Measurements from ENCODE around the gene OPCML.

DNA sequence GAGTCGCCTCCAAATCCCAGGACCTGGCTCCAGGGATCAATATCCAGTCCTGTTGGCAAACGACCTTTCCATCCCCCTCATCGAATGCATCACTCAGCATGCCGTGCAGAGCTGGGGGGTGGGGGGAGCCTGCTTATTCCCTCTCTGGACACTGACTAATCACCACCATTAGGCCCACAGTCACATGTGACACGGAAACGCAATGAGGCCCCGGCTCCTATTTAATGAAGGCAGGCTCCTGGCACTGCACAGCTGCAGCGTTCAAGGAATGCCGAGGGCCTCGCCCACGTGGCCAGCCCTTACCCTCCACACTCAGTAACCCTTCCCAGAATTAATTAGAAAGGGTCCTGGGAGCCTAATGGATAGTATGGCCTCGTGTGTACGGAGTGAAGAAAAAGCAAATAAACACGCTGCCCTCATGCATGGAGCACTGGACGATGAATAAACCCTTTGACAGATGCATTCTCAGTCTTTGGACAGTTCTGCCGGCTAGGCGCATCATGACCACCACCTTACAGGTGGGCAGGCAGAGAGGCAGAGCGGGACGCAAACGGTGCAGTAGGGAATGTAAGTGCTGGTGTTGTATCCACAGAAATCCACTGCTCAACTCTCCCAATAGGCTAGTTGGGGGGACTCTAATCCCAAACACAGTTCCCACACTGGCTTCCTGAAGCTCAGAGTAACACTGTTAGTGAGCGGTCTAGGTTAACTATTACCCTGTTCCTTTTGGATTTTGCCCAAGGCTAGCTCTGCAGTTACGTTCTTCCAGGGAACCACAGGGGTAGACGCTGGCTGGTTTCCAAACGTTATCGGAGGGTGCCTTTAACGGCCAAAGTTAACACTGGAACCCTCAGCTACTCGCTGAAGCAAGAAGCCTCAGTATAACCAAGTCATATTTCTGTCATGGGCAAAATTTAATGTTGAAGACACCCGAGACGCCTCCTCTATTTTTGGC is 490.1 kb downstream of the OPCML start:
- TF ChIP-seq, protein P1, sequence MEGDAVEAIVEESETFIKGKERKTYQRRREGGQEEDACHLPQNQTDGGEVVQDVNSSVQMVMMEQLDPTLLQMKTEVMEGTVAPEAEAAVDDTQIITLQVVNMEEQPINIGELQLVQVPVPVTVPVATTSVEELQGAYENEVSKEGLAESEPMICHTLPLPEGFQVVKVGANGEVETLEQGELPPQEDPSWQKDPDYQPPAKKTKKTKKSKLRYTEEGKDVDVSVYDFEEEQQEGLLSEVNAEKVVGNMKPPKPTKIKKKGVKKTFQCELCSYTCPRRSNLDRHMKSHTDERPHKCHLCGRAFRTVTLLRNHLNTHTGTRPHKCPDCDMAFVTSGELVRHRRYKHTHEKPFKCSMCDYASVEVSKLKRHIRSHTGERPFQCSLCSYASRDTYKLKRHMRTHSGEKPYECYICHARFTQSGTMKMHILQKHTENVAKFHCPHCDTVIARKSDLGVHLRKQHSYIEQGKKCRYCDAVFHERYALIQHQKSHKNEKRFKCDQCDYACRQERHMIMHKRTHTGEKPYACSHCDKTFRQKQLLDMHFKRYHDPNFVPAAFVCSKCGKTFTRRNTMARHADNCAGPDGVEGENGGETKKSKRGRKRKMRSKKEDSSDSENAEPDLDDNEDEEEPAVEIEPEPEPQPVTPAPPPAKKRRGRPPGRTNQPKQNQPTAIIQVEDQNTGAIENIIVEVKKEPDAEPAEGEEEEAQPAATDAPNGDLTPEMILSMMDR (IDR thresholded peaks at IDR 0.05), result no peak
- TF ChIP-seq POLR2A (IDR thresholded peaks at IDR 0.05), result no peak

Data from lower leg skin (tissue), 3 donors.